SIG-M5 (cell line): Measurements from ENCODE around the gene SMAD9.
A peak's percentile ranks its signal among the peaks of the same experiment; 100 is the strongest.

ENCODE experiments used
- DNase-seq: peaks from one replicate; lab custom pipeline; 2025; lab: John Stamatoyannopoulos, UW

Gene SMAD9

DNA sequence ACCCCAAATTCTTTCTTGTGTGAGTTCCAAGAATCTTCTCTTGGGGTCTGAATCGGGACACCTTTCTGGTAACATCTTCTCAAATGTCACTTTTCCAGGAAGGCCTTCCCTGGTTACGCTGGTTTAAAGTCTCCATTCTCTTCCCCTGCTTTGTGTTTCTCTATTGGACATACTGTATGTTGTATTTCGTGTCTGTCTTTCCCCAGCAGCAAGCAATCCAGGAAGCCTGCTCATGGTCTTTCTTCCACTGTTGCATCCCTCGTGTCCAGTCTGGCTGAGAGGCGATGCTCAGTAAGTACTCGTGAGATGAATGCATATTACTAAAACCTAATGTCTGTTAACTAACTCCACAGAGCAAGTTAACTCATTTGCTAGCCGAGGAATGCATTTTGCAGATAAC, 57.3 kb downstream of the SMAD9 start:
- no peak for DNase-seq

DNA sequence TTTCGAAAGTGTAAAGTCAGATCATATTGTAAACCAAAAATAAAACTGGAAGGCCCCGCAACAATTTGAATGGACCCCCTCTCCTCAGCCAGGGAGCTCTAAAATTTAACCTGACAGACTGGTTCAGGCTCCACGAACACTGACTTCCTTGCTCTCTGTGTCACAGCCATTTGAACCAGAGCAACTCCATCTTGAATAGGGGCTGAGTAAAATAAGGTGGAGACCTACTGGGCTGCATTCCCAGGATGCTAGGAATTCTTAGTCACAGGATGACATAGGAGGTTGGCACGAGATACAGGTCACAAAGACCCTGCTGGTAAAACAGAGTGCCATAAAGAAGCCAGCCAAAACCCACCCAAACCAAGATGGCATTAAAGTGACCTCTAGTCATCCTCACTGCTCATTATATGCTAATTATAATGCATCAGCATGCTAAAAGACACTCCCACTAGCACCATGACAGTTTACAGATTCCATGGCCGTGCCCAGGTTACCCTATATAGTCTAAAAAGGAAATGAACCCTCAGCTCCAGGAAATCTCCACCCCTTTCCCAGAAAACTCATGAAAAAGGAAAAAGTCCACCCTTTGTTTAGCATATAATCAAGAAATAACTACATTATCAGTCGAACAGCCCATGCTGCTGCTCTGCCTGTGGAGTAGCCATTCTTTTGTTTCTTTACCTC, 57.9 kb downstream of the SMAD9 start:
- DNase-seq, result no peak

DNA sequence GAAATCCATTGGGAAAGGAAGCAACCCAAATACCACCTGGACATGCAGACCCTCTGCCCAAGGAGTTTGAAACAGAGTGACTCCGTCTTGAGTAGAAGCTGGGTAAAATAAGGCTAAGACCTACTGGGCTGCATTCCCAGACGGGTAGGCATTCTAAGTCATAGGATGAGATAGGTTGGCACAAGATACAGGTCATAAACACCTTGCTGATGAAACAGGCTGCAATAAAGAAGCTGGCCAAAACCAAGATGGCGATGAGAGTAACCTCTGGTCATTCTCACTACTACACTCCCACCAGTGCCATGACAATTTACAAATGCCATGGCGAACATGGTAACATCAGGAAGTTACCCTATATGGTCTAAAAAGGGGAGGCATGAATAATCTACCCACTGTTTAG, 60.8 kb downstream of the SMAD9 start:
- no peak for DNase-seq

DNA sequence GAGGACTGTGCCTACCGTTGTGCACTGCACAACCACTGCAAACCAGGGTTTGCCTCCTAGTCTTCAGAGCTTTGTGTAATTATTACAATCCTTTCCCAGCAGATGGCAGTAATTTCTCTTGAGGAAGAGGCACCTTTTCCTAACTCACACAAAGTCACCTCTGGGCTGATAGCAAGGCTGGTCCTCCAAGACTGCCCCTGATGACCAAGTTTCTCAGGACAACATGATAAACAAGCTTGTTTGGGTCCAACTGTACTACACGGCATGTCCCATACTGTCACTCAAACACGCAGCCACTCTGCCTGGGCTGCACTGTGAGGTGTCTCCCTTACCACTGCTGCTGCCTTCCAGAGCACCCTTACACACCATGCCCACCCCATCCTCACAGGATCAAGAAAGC, 61.7 kb downstream of the SMAD9 start:
- no peak for DNase-seq

DNA sequence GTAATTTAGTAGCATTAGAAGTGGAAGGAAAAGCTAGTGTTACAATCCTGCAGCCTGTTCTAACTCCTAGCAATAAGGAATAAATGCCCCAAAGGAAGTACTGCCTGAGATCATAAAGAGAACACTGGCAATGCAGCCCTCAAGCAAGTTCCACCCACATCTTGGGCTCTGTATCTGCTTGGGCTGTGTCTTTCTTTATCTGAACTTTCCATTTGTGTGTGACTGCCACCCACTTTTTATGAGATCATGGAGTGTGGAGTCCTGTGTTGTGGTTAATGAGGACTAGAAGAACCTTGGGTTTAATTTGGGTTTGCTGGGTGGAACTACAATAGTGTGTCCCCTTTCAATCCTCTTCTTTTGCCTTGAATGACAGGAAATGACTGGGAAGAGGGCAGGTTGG, 62.8 kb downstream of the SMAD9 start:
- no peak for DNase-seq

DNA sequence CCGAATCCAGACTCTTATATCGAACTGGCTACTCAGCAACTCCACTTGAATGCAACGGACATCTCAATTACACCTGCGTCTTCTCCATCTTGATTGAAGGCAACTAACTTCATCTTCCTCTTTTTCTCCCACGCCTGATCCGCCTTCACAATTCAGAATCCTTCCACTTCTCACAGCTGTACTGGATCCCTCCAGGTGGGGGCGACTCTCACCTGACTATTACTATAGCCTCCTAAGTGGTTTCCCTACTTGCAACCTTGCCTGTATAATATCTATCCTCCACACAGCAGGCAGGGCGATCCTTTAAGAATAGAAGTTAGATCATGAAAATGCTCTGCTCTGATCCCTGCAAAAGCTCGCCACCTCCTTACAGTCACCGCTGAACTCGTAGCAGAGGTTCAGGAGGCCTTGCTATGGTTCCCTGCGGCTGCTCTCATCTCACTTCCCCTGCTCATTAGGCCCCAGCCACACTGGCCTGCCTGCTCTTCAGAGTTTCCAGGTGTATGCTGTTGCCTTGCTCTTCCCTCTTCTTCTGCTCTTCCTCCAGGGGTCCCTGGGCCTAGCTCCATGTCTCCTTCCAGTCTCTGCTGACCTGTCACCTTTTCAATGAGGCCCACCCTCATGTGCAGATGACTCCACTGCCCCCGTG, 69.1 kb downstream of the SMAD9 start:
- DNase-seq, result no peak

DNA sequence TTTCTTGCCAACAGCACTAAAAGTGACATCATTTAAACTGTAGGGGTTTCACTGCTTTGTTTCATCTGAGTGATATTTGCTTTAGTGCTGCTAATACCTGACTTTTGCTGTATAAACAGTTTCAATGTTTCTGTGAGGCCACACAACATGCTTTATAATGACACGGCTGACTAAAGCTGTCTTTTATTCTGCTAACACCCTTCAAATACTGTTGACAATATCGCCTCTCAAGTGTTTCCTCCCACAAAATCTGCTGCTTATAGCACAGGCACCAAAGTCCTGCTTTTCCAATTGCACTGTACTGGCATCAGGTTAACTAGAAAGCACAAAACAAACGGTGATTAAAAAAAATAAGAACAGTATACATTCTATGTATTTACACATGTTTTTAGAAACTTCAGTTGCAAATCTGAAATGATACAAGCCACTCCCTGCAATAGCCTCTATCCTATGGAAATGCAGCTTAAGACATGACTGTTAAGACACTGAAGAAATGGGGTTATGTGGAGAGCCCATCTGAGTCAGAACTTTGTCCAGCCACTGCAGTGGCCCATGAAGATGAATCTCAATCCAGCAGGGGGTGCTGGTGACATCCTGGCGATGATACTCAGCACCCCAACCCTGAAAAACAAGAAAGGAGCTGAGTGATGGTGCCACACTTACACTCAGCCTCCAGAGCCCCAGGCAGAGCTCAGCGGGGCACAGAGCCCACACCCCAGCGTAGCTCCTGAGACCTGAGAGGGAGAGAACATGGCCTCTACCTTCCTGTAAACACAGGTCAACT, 71.6 kb downstream of the SMAD9 start:
- no peak for DNase-seq

DNA sequence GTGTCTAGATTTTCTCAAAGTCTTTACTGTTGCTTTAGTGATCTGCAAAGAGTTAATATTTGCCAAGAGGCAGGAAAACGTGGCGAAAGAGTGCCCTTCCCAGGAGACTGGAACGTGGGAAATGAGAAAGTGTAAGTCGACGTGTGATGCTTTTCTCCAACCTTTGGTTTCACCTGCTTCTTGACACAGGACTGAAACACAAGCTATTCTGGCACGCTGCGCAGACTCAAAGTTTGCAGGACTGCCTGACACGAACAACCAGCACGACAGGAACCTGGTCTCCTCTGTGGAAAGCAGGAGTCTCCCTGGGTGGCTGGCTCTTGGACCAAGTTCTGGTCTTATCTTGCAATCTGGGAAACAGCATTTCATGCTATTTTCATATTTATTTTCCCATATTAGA, 72.4 kb downstream of the SMAD9 start:
- no peak for DNase-seq

DNA sequence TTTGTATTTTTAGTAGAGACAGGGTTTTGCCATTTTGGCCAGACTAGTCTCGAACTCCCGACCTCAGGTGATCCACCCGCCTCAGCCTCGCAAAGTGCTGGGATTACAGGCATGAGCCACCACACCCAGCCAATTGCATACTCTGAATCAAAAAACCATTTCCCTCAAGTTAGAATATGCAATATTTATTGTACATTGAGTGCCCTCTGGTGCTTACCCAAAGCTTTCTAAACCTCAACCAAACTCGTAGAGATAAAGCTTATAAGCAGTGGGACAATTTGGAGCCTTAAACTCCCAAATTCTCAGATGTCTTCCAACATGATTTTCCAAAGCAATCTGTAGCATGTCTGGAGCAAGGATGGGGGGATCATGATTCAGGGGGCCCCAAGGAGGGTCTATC, 78.6 kb downstream of the SMAD9 start:
- no peak for DNase-seq

DNA sequence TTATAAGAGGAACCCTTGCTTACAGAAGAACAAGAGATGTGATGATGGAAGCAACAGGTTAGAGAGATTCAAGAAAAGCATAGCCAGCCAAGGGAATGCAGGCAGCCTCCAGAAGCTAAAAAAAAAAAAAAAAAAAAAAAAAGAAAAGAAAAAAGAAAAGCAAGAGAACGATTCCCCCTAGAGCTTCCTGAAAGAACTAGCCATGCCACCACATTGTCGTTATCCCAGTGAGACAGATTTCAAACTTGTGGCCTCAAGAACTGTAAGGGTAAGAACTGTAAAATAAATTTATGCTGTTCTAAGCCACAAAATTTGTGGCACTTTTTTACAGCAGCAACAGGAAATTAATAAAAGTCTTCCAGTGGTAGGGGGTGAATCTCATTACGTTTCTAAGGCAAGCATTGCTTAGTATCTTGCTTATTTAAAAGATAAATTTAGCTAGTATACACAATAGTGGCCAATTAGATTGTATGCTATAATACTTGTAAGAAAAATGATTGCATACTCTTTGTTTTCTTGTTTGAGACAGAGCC, 79.3 kb downstream of the SMAD9 start:
- DNase-seq, result no peak

DNA sequence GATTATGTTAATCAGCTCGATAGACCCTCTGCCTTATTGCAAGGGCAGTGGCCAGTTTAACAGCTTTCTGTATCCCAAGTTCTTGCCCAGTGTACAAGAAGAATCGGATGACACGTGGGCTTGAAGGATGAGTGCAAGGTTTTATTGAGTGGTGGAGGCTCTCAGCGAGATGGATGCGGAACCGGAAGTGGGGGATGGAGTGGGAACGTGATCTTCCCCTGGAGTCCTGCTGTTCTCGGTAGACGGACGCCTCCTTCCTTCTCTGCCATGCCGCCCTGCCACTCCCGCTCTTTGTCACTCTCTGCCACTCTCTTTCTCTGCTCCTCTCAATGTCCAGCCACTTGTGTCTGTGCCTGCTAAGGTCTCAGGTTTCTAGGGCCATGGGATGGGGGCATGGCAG, 80.1 kb downstream of the SMAD9 start:
- no peak for DNase-seq

DNA sequence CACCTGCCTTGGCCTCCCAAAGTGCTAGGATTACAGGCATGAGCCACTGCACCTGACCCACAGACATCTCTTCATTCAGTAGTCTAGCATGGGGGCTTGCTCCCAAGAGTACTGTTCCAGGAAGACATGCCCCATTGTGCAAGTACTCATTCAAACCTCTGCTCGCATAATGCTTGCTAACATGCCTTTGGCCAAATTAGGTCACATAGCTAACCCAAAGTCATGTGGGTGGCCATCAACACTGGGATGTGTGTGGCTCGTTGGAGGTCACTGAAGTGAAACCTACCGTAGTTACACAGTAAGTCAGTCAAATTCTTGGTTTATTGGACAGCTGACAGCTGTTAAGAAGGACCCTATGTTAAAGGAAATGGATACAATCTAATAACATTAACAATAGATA, 80.8 kb downstream of the SMAD9 start:
- no peak for DNase-seq

DNA sequence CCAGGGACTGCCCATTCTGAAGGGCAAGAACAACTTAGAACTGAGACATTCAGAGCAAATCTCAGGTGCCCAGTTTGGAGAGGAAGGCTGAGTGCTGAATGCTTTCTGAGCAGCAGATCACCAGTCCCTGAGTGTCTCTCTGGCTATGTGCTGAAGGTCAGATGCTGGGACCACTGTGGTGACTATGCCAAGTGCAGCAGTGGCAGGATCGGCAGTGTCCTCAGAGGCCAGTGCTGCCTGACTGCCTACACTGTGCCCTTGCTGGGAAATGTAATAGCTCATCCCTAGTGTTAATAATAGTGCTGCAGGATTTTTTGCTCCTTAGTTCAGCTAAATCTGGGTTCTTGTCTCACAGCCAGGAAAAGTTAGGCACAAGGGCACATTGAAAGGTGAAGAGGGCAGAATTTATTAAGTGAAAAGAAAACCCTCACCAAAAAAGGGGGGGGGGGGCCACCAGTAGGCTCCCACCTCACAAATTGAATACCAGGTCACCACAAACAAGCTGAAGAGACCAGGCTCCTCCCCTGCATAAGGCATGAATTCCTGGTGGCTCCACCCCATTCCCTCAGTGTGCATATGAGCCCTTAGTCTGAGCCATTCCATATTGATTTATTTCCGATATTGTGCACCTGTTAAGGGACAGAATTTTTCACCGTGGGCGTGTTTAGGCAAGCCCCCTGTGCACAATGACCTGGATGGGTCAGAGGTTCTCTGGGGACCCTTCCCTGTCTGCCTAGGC, 82.5 kb downstream of the SMAD9 start:
- no peak for DNase-seq

DNA sequence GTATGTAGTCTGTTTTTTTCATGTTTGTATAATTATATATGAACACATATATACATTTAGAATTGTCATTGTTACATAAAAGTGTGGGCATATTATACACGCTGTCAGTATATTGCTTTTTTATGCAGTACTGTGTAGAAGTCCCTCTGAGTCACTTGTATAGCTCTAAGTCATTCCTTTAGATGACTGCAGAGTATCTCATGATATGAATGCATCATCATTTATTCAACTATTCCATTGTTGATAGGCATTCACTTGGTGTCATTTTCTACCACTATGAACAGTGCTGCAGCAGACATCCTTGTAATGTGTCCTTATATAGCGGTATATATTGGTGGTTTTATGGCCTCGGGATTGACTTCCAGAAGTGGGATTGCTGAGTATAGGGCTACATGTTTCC, 85.7 kb downstream of the SMAD9 start:
- no peak for DNase-seq

DNA sequence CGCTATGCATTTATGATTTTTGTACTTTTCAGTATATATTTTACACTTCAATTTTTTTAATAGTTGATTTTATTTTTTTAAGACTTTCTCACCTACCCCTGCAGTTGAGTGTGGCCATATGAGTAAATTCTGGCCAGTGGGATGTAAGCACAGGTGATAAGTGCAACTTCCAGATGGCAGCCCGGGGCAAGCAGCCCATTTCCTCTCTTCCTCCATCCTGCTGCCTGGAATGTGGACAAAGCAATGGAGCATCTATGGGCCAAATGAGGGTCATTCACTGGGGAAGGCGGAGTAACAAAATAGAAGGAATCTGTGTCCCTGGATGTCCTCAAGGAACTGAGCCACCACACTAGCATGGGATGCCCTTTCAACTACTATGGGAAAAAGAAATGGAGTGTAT, 88.7 kb downstream of the SMAD9 start:
- no peak for DNase-seq

DNA sequence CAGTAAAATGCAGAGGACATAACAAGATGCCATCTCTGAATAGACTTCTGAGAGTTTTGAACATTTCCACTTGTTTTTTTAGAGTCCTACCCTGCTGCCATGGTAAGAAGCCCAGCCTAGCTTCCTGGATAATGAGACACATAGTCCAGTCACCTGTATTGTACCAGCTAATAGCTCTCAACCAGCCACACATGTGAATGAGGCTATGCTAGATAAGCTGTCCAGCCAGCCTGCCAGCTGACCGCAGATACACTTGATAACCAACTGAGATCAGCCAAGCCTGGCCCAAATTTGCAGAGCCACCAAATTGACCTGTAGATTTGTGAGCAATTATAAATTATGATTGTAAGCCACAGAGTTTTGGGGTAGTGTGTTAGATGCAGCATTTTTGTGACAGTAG, 90.3 kb downstream of the SMAD9 start:
- no peak for DNase-seq

DNA sequence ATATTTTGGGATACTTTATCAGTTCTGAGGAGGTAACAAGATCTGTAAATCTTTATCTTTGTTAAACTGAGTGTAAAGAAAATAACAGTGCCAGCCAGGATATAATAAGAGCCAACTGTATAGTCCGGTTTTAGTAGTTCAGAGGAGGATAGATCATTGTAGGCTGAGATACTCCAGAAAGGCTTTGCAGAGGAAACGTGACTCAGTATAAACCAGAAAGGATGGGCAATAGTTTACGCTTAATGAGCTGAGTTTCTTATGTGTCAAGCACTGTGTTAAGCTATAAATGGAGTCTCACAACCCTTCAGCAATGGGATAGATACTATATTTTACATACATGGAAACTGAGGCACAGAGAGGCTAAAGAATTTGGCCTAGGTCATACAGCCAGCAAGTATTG, 97.3 kb downstream of the SMAD9 start:
- no peak for DNase-seq

DNA sequence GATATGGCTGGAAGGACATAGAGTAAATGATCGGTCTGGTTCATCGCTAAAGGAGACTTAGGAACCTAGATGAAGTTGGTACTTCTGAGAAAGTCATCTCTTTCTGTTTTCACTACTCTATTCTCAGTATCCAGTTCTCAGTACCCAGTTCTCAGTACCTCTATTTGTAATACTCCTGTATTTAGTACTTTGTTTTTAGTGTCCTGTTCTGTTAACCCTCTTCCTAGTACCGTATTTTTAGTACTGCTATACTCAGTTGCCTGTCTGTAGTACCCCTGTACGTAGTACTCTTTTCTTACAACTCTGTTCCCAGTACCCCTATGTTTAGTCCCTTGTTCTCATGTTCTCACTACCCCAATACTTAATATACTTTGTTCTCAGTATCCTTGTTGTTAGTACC, 99.8 kb downstream of the SMAD9 start:
- no peak for DNase-seq

DNA sequence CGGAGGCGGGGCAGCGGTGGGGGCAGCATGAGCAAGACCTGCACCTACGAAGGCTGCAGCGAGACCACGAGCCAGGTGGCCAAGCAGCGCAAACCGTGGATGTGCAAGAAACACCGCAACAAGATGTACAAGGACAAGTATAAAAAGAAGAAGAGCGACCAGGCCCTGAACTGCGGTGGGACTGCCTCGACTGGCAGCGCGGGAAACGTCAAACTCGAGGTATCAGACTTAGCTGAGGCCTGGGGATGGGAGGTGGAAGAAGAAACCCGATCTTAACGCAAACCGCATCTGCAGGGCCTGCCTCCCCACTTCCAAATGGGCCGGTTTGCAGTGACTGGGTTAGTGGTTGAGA, 100.3 kb downstream of the SMAD9 start:
- no peak for DNase-seq

DNA sequence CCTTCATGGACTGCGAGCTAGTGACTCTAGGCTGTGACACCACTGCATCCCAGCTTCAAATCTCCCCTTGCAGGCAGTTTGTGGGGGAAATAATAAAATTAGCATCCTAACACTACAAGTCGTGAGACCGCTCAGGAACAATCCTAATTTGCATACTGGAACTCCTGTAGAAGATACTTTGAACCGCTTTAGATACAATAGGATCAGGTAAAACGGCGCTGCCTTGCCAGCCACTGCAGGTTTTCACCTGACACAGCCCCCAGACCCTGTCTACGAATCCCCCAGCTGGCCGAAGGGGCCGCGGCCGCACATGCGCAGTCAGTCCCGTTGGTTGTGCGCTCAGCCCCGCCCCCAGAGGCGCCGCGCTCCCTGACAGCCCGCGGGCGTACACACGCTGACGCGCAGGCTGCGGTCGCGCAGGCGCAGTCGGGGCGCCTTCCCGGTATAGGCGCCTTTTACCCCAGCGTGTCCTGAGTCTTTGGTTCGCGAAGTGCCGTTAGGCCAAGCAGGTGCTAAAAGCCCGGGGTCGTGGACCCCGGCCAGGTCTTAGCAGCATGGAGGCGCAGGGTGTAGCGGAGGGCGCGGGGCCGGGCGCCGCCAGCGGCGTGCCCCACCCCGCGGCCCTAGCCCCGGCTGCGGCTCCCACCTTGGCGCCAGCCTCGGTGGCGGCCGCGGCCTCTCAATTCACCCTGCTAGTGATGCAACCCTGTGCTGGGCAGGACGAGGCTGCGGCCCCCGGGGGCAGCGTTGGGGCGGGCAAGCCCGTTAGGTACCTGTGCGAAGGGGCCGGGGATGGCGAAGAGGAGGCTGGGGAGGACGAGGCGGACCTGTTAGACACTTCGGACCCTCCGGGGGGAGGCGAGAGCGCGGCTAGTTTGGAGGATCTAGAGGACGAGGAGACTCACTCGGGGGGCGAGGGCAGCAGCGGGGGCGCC, 101.0 kb downstream of the SMAD9 start, which contains the start of gene RFXAP:
TSS of gene RFXAP (plus strand) at position 419 of the 935 bp plus-strand sequence. CDS start at position 555, 136 bp downstream.
- peak; percentile 21 for DNase-seq
